Keratinocyte (primary cell): ENCODE results near the gene CYP4F3.

Source experiments
- EZH2 ChIP-seq: IDR thresholded peaks from one replicate; pipeline ENCODE4 v1.6.1; 2012; ENCODE audit warnings: inconsistent platforms, mild to moderate bottlenecking, low read length, moderate library complexity
- TF ChIP-seq, protein P1 (sequence below), 3 experiments: IDR thresholded peaks in 1 of 3; conservative IDR thresholded peaks in 1 of 3; optimal IDR thresholded peaks in 1 of 3; 2 replicates in 2 of 3; 3 replicates in 1 of 3; pipeline versions ENCODE3 to v1.5.1; 2011; ENCODE audit warnings: low read length in 3 of 3, mild to moderate bottlenecking in 3 of 3, moderate library complexity in 2 of 3, control low read depth in 1 of 3, inconsistent platforms in 1 of 3; ENCODE audit not compliant: insufficient read depth in 2 of 3; ENCODE audit errors: extremely low read depth in 1 of 3

DNA sequence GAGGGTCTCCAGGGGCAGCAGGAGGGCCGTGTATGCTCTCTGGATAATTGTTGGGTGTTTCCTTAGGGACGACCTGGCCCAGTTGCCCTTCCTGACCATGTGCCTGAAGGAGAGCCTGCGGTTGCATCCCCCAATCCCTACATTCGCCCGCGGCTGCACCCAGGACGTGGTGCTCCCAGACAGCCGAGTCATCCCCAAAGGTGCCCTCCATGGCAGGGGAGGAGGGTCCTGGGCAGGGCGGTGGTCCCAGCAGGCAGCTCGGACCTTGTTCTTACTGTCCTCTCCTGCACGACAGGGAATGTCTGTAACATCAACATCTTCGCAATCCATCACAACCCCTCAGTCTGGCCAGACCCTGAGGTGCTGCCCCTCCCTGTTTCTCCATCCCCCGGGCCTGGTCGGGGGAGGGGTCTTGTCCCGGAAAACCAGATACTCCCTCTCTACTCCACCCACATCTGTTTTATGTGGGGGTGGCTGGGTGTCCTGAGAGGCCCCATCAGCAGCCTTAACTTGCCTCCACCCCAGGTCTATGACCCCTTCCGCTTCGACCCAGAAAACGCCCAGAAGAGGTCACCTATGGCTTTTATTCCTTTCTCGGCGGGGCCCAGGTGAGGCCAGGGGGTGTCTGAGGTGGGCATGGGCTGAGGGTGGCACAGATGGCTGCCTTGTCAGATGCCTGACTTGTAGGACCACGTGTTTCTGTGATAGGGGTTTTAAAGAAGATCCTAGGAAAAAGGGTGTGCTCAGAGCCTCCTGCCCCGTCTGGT is 12.3 kb upstream of the CYP4F3 start:
- TF ChIP-seq, protein P1, sequence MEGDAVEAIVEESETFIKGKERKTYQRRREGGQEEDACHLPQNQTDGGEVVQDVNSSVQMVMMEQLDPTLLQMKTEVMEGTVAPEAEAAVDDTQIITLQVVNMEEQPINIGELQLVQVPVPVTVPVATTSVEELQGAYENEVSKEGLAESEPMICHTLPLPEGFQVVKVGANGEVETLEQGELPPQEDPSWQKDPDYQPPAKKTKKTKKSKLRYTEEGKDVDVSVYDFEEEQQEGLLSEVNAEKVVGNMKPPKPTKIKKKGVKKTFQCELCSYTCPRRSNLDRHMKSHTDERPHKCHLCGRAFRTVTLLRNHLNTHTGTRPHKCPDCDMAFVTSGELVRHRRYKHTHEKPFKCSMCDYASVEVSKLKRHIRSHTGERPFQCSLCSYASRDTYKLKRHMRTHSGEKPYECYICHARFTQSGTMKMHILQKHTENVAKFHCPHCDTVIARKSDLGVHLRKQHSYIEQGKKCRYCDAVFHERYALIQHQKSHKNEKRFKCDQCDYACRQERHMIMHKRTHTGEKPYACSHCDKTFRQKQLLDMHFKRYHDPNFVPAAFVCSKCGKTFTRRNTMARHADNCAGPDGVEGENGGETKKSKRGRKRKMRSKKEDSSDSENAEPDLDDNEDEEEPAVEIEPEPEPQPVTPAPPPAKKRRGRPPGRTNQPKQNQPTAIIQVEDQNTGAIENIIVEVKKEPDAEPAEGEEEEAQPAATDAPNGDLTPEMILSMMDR (optimal IDR thresholded peaks at IDR 0.05 in 1 of 3, IDR thresholded peaks at IDR 0.05 in 1 of 3, conservative IDR thresholded peaks at IDR 0.05 in 1 of 3; ENCODE audit: extremely low read depth in 1 of 3, insufficient read depth in 2 of 3, low read length in 3 of 3): no peak
- no peak for TF ChIP-seq EZH2
